ENCODE data around the gene CD163L1. TPM values are rescaled to one million over a fixed set of nuclear protein-coding genes. Genes with fewer than 3 reads are reported as not detected.

Gene CD163L1
- total RNA-seq, 1 donor from 2014 or later, result 3.1 TPM

DNA sequence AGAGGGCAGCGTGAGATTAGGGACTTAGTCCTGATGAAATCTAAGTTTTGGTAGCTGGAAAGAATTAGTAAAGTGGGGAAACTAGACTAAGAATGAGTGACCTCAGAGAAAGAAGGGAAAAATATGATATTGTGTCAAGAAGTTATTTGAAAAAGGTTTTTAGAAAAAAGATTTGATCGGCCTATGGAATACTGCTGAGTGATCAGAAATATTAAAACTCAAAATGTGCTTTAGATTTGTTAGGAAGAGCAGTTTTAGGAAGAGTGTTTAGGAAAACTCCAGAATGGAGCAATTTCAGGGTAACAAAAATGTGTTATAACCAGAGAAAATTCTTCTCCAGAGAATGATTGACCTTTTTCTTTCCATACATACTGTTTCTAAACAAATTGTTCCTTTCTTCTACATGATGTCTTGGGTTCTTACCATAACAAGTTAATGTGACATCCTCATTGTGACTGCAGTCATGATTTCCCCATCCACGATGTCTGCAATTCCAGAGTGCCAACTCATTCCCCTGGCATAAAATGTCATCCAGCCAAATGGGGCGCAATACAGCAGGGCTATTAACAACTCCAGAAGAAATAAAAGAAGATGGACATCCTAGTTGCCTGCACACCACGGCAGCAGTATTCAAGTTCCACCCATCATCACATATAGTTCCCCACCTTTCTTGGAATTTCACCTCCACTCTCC lies 11.8 kb downstream of the CD163L1 start:
- intact Hi-C loops (cut with DNase I), result no loop called here
- DNase-seq (ENCODE audit: low spot score), result no peak

DNA sequence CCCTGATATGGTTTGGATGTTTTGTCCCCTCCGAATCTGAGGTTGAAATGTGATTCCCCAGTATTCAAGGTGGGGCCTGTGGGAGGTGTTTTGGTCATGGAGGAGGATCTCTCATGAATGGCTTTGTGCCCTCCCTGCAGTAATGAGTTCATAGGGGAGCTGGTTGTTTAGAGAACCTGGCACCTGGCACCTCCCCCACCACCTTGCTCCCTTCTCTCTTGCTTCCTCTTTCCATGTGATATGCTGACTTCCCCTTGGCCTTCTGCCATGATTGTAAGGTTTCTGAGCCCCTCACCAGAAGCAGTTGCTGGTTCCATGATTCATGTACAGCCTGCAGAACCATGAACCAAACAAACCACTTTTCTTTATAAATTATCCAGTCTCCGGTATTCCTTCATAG lies 32.6 kb downstream of the CD163L1 start:
- no peak for DNase-seq (ENCODE audit: low spot score)
- intact Hi-C loops (cut with DNase I), result no loop called here

DNA sequence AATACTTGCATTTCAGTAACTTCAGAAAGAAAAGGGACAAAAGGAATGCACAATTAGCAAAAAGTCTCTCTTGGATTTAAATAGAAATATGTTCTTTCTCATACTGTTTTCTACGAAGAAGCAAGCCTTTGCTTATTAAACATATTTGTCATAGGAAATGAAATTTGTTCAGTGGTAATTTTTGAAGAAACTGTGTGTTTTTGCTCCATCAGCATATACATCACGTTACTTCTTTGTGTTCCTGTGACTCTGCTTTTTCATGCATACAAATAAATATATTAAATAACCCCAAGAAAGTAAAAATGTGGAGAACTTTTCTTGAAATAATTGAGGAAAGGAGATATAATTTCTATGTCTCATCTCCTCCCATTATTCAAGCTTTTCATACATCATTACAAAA lies 39.7 kb downstream of the CD163L1 start:
- DNase-seq (ENCODE audit: low spot score), result no peak
- intact Hi-C loops (cut with DNase I), result no loop called here

DNA sequence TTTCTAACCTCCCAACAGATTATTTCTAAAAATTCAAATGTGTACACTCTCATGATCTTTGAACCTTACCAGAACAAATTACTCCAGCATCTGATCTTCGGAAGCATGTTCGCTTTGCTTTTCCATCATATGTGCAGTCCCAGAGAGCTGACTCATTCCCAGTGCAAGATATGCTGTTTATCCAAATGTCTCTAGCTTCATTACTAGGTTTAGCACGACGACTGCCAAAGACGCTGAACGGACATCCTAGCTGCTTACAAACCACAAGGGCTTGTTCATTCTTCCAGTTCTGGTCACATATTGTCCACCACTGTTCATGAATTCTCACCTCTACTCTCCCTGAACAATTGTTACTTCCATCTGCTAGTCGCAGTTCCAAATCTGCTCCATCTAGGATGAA lies 40.5 kb downstream of the CD163L1 start:
- DNase-seq (ENCODE audit: low spot score), result no peak
- intact Hi-C loops (cut with DNase I), result no loop called here

DNA sequence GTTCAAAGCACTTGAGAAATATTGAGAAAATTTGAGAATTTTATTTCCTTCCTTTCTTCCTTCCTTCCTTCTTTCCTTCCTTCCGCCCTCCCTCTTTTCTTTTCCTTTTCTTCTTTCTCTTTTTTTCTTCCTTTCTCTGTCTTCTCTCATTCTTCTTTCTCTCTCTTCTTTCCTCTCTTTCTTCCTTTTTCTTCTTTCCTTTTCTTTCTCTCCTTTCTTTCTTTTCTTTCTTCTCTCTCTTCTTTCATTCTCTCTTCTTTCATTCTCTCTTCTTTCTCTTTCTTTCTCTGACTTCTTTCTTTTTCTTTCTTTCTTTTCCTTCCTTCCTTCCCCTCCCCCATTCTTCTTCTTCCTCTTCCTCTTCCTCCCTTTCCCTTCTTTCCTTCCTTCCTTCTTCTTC lies 44.9 kb downstream of the CD163L1 start:
- intact Hi-C loops (cut with DNase I), result no loop called here

DNA sequence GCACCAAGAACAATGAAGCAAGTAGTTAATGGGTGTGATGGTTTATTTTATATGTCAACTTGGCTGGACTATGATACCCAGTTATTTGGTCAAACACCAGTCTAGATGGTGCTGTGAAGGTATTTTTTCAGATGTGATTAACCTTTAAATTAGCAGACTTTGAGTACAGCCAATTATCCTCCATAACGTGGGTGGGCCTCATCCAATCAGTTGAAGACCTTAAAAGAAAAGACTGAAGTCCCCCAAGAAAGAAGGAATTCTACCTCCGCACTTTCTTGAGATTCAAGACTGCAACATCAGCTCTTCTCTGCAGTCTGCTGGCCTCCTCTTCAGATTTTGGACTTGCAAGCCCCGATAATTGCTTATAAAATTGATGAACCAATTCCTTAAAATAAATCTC lies 47.5 kb downstream of the CD163L1 start:
- intact Hi-C loops (cut with DNase I), result no loop called here
- DNase-seq (ENCODE audit: low spot score), result no peak

More for the DNA sequence above, 44.9 kb downstream of the CD163L1 start:
- DNase-seq (ENCODE audit: low spot score), result no peak

DNA sequence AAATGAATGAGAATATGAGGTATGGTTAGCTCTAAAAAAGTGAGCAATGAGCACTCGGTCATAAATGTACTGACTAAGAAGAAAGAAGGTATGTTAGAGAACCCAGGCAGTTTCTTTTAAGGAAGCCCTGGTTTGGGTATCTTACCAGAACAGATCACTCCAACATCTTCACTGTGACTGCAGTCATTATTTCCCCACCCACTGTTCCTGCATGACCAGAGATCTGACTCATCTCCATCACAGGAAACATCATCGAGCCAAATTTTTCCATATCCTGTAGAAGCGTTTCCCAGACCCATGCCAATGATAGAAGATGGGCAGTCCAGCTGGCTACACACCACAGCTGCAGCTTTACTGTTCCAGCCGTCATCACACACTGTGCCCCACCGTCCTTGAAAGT lies 48.0 kb downstream of the CD163L1 start:
- intact Hi-C loops (cut with DNase I), result no loop called here
- DNase-seq (ENCODE audit: low spot score), result no peak

DNA sequence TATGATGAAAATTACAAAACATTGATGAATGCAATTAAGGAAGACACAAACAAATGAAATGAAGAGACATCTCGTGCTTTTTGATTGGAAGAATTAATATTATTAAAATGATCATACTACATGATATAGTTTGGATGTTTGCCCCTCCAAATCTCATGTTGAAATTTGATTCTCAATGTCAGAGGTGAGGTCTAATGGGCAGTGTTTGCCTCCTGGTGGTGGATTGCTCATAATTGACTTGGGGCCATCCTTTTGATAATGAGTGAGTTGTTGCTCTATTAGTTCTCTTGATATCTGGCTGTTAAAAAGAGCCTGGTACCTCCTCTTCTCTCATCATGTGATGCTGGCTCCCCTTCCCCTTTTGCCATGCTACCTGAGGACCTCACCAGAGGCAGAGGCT lies 56.7 kb downstream of the CD163L1 start:
- intact Hi-C loops (cut with DNase I), result no loop called here
- DNase-seq (ENCODE audit: low spot score), result no peak

DNA sequence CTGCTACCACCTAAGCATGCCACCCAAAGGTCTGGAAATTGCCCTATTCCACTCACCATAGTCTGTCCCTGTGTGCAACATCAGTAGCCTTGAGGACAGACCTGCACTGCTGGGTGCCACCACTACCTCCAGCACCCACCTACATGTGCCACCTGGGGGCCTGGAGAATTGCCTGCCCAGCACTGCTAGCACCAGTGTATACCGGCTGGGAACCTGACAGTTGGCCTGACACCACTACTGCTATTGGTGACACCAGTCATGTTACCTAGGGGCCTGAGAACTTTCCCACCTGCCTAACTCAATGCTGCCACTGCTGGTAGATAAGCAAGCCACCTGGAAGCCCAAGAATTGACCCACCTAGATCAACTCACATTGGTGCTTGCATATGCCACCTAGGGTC lies 60.8 kb downstream of the CD163L1 start:
- no peak for DNase-seq (ENCODE audit: low spot score)
- intact Hi-C loops (cut with DNase I), result no loop called here

DNA sequence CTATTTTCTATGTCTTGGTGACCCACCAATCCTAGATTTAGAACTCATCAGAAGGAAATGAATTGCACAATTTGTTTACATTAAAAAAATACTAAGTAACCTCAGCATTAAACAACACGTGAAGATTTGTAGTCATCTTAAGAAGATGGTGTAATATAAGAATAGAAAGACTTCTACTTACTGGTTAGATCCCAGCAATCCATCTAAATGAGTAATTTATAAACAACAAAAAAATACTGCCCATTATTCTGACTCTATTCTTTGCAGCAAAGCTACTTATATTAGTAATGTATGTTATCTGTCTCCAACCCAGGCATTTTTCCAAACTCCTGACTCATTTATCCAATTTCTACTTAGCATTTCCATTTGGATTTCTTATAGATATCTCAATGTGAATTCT lies 67.8 kb downstream of the CD163L1 start:
- no peak for DNase-seq (ENCODE audit: low spot score)
- intact Hi-C loops (cut with DNase I), result no loop called here

DNA sequence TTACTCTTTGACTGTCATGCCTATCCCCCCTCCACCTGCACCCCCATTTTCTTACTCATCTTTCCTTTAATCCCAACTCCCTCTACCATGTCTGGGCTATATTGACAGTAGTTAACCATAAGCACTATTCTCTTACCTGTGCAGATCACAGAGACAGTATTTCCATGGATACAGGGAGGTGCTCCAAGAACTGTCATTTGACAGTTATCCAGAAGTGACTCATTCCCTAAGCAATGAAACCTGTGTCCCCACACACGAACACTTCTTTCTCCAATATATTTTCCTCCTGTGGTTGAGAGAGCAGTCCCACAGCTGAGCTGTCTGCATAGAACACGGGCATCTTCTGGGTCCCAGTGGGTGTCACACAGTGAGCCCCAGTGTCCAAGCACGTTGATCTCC lies 68.8 kb downstream of the CD163L1 start:
- DNase-seq (ENCODE audit: low spot score), result no peak
- intact Hi-C loops (cut with DNase I), result no loop called here

DNA sequence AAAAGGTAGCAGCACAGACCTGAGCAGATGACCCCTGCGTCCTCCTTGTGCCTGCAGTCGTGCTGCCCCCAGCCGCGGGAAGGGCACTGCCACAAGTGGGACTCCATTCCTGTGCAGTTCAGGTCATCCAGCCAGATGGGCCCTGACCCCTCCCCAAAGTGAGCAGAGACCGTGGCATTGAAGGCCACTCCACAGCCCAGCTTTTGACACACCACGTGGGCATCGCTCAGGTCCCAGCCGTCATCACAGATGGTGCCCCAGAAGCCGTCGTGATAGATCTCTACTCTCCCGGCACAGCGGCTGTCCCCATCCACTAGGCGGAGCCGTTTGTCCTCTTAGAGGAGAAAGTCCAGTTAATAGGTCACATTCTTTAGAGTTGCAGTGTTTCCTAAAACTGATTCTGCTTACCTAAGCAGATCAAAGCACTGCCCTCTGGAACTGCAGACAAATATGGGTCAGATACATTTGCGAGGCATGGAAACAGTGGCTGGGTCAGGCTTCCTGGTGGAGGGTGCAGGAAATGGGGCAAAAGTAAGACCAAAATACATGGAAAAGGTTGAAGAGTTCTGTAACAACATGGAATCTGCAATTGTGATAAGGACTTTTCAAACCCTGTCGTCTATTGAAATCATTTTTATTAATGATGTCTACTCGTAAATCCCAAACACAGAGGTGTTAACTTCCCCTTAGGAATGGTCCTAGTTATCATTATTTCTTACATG lies 69.4 kb downstream of the CD163L1 start:
- no peak for DNase-seq (ENCODE audit: low spot score)
- intact Hi-C loops (cut with DNase I), result no loop called here

DNA sequence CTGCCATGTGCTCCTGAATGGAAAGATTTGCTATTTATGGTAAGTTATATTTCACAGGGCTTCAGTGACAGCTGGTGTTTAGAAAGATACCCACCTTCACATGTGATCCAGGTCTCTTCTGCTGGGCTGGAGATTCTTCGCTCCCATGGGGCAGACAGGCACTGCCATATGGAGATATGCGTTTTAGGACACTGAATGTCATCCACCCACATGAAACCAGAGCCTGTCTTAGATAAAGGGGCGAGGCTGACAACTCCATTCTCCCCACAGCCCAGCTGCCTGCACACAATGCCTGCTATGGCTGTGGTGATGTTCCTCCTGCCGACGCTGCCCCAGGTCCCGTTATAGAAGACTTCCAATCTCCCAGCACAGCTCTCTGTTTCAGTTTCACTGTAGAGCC lies 70.7 kb downstream of the CD163L1 start:
- no peak for DNase-seq (ENCODE audit: low spot score)
- intact Hi-C loops (cut with DNase I), result no loop called here

DNA sequence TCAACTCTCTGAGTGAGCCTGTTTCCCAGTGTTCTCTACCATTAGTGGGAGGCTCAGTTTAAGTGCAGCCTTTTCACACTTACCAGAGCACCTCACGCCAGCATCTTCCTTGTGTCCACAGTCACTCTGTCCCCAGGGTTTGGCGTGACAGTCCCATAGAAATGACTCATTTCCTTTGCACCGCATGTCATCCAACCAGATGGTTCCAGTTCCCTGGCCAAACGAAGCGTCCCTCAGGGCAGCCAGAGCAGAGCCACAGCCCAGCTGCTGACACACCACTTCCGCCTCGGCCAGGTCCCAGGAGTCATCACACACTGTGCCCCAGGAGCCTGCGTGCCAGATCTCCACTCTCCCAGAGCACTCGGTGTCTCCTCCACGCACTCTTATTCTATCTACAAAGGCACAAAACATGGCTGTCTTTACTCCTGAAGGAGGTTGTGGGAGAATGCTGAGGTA lies 74.7 kb downstream of the CD163L1 start:
- no peak for DNase-seq (ENCODE audit: low spot score)
- intact Hi-C loops (cut with DNase I), result no loop called here

DNA sequence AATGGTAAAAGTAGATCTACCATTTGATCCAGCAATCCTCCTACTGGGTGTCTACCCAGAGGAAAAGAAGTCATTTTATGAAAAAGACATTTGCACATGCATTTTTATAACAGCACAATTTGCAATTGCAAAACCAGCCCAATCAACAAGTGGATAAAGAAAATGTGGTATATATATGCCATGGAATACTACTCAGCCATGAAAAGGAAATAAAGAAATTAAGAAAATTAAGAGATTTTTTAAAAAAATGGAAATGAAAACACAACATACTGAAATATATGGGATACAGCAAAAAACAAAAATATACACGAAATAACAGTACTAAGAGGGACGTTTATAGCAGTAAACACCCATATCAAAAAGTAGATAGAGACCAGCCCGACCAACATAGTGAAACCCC lies 81.2 kb downstream of the CD163L1 start:
- DNase-seq (ENCODE audit: low spot score), result no peak
- intact Hi-C loops (cut with DNase I), result no loop called here

DNA sequence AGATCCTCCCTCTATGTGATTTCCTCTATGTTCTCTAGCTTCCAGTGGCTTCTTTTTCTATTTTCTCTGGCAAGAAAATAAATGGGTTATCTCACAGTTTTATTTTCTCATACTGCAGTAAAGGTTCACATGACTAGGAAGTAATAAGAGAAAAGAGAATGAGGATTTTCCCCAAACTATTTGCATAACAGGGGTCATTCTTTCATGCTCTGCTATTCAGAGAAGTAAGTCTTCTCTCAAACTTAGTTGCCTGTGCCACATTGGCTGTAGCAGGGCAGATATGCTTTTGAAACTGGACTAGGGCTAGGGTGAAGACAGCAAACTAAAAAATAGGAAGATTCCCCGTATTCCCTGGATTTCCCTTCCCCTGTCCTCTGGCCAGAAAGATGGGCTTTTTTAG lies 82.7 kb downstream of the CD163L1 start:
- intact Hi-C loops (cut with DNase I), result no loop called here
- no peak for DNase-seq (ENCODE audit: low spot score)

DNA sequence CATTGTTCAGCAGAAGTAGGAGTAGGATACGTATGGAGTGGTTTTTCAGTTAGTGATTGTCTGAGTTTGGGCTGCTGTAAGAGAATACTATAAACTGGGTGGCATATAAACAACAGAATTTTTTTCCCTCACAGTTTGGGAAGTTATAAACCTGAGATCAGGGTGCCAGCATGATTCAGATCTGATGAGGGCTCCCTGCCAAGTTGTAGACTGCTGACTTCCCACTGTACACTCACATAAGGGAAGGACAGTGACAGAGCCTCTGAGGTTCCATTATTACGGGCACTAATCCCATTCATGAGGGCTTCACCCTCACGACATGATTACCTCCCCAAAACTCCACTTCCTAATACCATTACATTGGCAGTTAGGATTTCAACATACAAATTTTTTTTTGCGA lies 89.4 kb downstream of the CD163L1 start:
- DNase-seq (ENCODE audit: low spot score), result no peak
- intact Hi-C loops (cut with DNase I), result no loop called here

DNA sequence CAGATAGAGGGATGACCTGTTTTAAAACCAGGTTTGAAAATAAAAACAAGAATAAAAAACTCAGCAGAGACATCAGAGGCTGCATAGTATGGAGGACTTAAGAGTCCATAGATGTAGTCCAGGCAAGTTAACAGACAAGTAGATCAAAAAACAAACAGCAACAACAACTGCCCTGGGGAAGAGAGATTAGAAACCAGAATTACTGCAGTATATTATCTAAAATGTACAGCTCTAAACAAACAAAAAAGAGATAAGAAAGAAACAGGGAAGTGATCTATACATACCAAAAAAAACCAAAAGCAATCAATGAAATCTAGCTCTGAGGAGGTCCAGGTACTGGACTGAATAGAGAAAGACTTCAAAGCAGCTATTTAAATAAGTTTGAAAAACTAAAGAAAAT lies 91.3 kb downstream of the CD163L1 start:
- DNase-seq (ENCODE audit: low spot score), result no peak
- intact Hi-C loops (cut with DNase I), result no loop called here

DNA sequence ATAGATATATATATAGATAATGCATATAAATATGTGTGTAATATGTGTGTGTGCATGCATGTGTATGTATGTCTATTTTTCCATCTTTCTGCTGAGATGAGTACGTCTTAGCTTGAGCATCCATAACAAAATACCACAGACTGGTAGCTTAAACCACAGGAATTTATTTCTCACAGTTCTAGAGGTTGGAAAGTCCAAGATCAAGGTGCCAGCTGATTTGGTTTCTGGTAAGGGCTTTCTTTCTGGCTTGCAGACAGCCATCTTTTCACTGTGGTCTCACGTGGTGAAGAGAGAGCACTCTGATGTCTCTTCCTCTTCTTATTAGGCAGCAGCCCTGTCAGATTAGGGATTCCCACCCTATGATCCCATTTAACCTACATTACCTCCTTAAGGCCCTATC lies 92.8 kb downstream of the CD163L1 start:
- no peak for DNase-seq (ENCODE audit: low spot score)

DNA sequence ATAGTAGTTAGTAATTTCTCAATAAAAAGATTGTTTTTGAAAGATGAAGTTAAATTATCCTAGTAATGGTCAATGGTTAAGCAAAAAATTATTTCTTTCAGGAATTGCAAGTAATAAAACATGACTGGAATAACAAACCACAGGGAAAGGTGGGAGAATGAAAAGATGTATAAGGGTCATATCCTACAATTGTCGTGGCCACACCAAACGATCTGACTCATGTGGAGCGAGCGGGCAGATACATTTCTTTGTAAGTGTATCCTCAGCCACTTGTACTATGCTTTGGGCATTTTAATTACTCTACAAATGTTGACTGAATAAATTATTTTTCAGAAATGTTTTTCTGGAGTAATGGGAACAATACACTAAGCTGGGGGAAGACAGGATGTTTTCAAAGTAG lies 94.5 kb downstream of the CD163L1 start:
- intact Hi-C loops (cut with DNase I), result no loop called here
- no peak for DNase-seq (ENCODE audit: low spot score)

More for the DNA sequence above, 92.8 kb downstream of the CD163L1 start:
- intact Hi-C loops (cut with DNase I), result no loop called here

DNA sequence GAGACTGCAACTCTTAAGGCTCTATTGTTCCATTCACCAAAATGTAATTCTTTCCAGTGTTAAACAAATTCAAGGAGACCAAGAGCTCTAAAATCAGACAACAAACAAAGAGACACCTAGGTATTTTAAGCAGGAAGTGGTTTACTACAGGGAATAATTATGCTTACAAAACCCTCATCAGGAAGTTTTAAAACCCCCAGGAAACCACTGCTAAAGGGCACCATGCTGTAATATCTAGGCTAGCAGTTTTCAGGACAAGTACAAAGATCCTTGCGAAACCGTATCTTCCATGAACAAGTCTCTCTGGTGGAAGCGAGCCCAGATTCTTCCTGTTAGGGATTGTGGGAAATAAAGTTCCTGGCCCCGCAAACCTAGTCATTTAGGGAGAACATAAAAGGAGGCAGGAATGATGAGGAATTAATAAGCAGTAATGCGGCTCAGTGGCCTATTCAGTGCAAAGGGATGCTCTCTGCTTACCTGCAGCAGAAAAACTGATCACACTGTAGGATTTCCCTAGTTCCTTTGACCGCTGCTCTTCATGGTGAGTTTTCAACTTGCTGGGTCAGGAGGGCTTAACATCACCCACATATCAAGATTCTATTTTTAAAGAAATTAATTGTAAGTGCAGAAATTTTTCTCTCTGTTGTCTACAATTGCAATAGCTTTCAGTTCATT lies 97.3 kb downstream of the CD163L1 start:
- intact Hi-C loops (cut with DNase I), result no loop called here
- no peak for DNase-seq (ENCODE audit: low spot score)

All from cardiac septum (tissue), 1 donor.